ENCODE results near the gene VARS2.
"Not testable (repeated sequence)": the region's sequence is repeated elsewhere in the genome, so short reads cannot be mapped to it uniquely, and the experiment has no call there.

Gene VARS2

DNA sequence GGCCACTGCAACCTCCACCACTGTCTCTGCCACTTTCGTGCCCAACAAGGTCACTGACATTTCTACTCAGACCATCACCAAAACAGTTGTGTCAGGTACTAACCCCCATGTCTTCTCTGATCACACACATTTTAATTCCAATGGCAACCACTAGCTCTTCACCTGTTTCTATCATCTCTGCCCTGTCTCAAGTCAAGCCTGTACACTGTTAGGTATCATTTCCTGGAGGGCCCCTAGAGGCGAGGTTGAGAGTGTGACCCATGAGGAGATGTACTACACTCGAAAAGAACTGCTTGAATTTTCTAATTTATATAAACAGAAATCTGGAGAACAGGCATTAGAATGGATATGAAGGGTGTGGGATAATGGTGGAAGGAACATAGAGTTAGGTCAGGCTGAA lies 52.1 kb downstream of the VARS2 start:
- no peak for DNase-seq

GRCh38 chr6:30969171-30969570 lies 55.1 kb downstream of the VARS2 start:
- DNase-seq: not testable (repeated sequence)

- DNase-seq: no peak
Observed at GRCh38 chr6:30970946-30971345, 56.9 kb downstream of the VARS2 start.

DNA sequence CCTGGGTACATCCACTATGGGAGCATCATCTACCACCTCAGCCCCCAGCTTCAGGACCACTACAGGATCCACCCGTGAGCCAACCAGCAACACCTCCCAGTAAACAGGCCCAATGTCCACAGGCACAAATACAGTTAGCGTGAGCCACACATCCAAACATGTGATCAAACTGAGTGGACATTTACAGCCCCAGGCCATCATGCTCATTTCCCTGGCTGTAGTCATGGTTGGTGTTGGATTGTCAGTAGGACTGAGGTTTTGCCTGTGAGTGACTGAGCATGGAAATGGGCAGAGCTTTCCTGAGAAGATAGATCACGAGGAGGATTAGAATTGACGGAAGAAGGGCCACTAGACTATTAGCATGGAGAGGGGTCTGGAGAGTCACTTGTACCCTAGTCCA lies 58.8 kb downstream of the VARS2 start:
- DNase-seq: no peak

DNA sequence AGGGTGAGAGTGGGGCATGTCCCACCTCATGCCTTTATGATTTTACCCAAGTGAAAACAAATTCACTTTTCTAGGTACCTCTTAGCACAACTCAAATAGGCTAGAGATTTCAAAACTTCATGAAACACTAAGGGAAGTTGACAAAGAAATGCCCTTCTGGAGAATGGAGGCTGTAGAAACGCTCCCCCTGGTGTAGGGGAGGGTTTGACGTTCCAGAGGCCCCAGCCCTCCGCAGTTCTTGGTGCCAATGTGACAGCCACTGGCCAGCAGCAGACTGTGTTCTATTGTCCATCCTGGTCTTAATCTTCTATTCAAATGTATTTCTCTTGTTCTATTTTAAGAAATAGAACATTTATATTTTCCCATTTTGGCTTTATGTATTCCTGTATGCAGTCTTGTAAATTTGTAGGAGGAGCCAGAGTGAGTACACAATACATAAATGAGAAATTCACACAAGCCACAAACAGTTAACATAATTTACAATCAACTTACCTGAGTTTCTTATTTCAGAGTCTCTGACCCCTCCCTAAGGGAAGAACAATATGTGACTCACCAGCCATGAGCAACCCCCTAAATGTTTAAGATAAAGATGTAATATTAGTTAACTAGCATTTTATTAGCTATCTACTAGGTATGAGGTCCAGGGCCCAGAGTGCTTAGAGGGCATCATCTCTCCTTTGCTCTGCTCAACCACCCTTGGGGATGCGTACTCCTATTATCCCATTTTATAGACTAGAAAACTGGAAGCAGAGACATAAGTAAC lies 60.6 kb downstream of the VARS2 start:
- no peak for DNase-seq

Data from NCI-H69 (cell line).